ENCODE measurements around the gene DMXL1.
"Not testable (repeated sequence)": the region's sequence is repeated elsewhere in the genome, so short reads cannot be mapped to it uniquely, and the experiment has no call there.

Gene DMXL1

DNA sequence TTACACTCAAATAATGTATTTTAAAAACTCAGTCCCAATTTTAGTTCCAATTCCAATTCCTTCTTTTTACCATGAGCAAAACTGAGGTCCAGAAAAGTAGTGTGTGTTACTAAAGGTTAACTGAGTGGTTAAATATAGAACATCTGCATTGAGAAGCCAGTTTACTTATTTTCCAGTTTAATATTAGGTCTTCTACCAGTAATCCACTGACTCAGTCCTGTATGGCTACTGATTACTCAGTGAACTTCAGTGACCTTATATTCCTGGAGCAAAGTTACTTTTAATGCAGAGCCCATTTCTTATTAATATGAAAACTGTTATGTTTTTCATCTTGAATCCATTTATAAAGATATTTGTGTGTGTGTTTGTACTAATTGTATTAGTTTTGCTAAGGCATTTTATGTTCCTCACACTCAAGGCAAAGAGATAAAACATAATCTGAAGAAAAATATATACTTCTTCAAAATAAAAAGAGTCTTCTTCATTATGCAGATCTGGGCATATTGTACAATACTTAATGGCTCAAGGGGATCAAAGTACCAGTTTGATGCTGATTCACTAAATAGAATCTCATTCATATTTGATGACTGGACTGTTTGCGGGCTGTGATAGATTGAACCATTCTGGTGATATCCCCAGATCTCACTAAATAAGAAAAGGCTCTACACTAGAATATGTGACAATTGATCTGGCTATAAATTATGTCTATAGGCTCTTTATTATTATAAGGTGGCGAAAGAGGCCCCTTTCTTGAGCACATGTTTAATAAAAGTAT is 60.8 kb downstream of the DMXL1 start:
- DNase-seq: no peak
- no peaks in the 10 kb centered on the region for H3K79me2 ChIP-seq (ENCODE audit: low read length)
- H3K4me3 ChIP-seq (ENCODE audit: low read length): no peak overlapping the region
- no peak overlapping the region for H3K9ac ChIP-seq (ENCODE audit: low read length)
- no peak overlapping the region for H3K4me2 ChIP-seq (ENCODE audit: low read depth, low read length)
- no peaks in the 10 kb centered on the region for H3K36me3 ChIP-seq (replicated peaks; ENCODE audit: insufficient read depth, low read length)
- no peaks in the 10 kb centered on the region for H3K9me3 ChIP-seq (replicated peaks; ENCODE audit: insufficient read depth, low read length)
- H3K27me3 ChIP-seq (replicated peaks; ENCODE audit: insufficient read depth, low read length): no peaks in the 10 kb centered on the region
- H4K20me1 ChIP-seq (ENCODE audit: insufficient read depth, low read length): no peaks in the 10 kb centered on the region
- no peaks in the 10 kb centered on the region for H3F3A ChIP-seq (ENCODE audit: insufficient read depth, low read length)
- no peak overlapping the region for H2AFZ ChIP-seq (ENCODE audit: low read length)
- no peaks in the 10 kb centered on the region for H3K9me2 ChIP-seq (replicated peaks; ENCODE audit: insufficient read depth, low read length)
- TF ChIP-seq CTCF (IDR thresholded peaks at IDR 0.05; ENCODE audit: low read length): no peak
- TF ChIP-seq EZH2phosphoT487 (IDR thresholded peaks at IDR 0.05; ENCODE audit: low read length): no peak
- TF ChIP-seq EZH2 (optimal IDR thresholded peaks at IDR 0.05; ENCODE audit: low read depth, low read length): no peak
- H3K4me1 ChIP-seq (ENCODE audit: low read length): no peaks in the 10 kb centered on the region
- no peak overlapping the region for H3K27ac ChIP-seq (ENCODE audit: low read length)

- not testable (repeated sequence) for H3K9ac ChIP-seq (ENCODE audit: low read length); H3K4me1 ChIP-seq (ENCODE audit: low read length); H3K4me3 ChIP-seq (ENCODE audit: low read length); H4K20me1 ChIP-seq (ENCODE audit: insufficient read depth, low read length); H3K9me3 ChIP-seq (replicated peaks; ENCODE audit: insufficient read depth, low read length); H3K4me2 ChIP-seq (ENCODE audit: low read depth, low read length); DNase-seq; H3K79me2 ChIP-seq (ENCODE audit: low read length); H3K27ac ChIP-seq (ENCODE audit: low read length); H3K9me2 ChIP-seq (replicated peaks; ENCODE audit: insufficient read depth, low read length); H3F3A ChIP-seq (ENCODE audit: insufficient read depth, low read length); H2AFZ ChIP-seq (ENCODE audit: low read length); H3K36me3 ChIP-seq (replicated peaks; ENCODE audit: insufficient read depth, low read length); H3K27me3 ChIP-seq (replicated peaks; ENCODE audit: insufficient read depth, low read length)
Observed at GRCh38 chr5:119135743-119136142, 64.9 kb downstream of the DMXL1 start.

DNA sequence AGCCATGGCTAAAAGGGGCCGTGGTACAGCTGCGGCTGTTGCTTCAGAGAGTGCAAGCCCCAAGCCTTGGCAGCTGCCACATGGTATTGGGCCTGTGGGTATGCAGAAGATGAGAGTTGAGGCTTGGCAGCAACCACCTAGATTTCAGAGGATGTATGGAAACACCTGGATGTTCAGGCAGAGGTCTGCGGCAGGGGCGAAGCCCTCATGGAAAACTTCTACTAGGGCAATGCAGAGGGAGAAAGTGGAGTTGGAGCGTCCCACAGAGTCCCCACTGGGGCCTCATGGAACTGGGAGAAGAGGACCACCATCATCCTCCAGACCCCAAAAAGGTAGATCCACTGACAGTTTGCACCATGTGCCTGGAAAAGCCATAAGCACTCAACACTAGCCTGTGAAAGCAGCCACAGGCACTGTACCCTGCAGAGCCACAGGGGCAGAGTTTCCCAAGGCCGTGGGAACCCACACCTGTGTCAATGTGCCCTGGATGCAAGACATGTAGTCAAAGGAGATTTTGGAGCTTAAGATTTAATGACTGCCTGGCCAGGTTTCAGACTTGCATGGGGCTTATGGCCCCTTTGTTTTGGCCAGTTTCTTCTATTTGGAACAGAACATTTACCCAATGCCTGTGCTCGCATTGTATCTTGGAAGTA is 65.9 kb downstream of the DMXL1 start:
- no peaks in the 10 kb centered on the region for H3F3A ChIP-seq (ENCODE audit: insufficient read depth, low read length)
- H3K9me3 ChIP-seq (replicated peaks; ENCODE audit: insufficient read depth, low read length): no peaks in the 10 kb centered on the region

More for the DNA sequence above, 65.9 kb downstream of the DMXL1 start:
- Histone ChIP-seq H3K4me2 (ENCODE audit: low read depth, low read length) (no peak overlapping the region), H3K9me2 (replicated peaks; ENCODE audit: insufficient read depth, low read length) (no peaks in the 10 kb centered on the region), H3K9ac (ENCODE audit: low read length) (no peak overlapping the region), H2AFZ (ENCODE audit: low read length) (no peak overlapping the region), H3K79me2 (ENCODE audit: low read length) (no peaks in the 10 kb centered on the region), H3K4me1 (ENCODE audit: low read length) (no peaks in the 10 kb centered on the region), H3K27ac (ENCODE audit: low read length) (no peak overlapping the region), H3K27me3 (replicated peaks; ENCODE audit: insufficient read depth, low read length) (no peaks in the 10 kb centered on the region), H3K4me3 (ENCODE audit: low read length) (no peak overlapping the region), H4K20me1 (ENCODE audit: insufficient read depth, low read length) (no peaks in the 10 kb centered on the region), H3K36me3 (replicated peaks; ENCODE audit: insufficient read depth, low read length) (no peaks in the 10 kb centered on the region)
- TF ChIP-seq CTCF (IDR thresholded peaks at IDR 0.05; ENCODE audit: low read length): no peak
- TF ChIP-seq EZH2 (optimal IDR thresholded peaks at IDR 0.05; ENCODE audit: low read depth, low read length): no peak
- TF ChIP-seq EZH2phosphoT487 (IDR thresholded peaks at IDR 0.05; ENCODE audit: low read length): no peak
- no peak for DNase-seq
